Mesothelial cell of epicardium (in vitro differentiated cells): Measurements from ENCODE around the gene FGF12. TPM values are rescaled to one million over a fixed set of nuclear protein-coding genes. Genes with fewer than 3 reads are reported as not detected.

Experiments used
- DNase-seq, 2 experiments: peaks; one replicate each; pipeline ENCODE4 v3.0.0; 2021; ENCODE audit warnings: low spot score in 2 of 2; ENCODE audit not compliant: unreplicated experiment in 2 of 2
- H3K27ac Mint-ChIP-seq: 2 replicates; pipeline ENCODE4 v1.8.0; 2021; ENCODE audit warnings: mixed read lengths
- H3K27me3 Mint-ChIP-seq: 2 replicates; pipeline ENCODE4 v1.8.0; 2021; ENCODE audit warnings: low read depth, mixed read lengths
- H3K36me3 Mint-ChIP-seq: 2 replicates; pipeline ENCODE4 v1.8.0; 2021; ENCODE audit warnings: mixed read lengths
- H3K4me1 Mint-ChIP-seq: 2 replicates; pipeline ENCODE4 v1.8.0; 2021; ENCODE audit warnings: mixed read lengths
- H3K4me3 Mint-ChIP-seq: 2 replicates; pipeline ENCODE4 v1.8.0; 2021; ENCODE audit warnings: mild to moderate bottlenecking, moderate library complexity, mixed read lengths
- H3K9me3 Mint-ChIP-seq: 2 replicates; pipeline ENCODE4 v1.8.0; 2021; ENCODE audit warnings: mixed read lengths
- CTCF ChIP-seq: fragments of 200-600 bp; sonication (generic); IDR thresholded peaks from one replicate; pipeline ENCODE4 v1.5.0; 2021; ENCODE audit warnings: antibody characterized with exemption; ENCODE audit not compliant: unreplicated experiment
- total RNA-seq: library from RNA; stranded (reverse); gene quantifications from 3 replicates; pipeline ENCODE4 v1.2.1, GENCODE V29; 2021

FGF12 gene
- total RNA-seq, 1 donor from 2014 or later, result 1.0 TPM

- DNase-seq, result no peak
- H3K27me3 Mint-ChIP-seq, result no peaks in the 10 kb centered on the region
- no peak overlapping the region for H3K4me3 Mint-ChIP-seq
- no peak overlapping the region for H3K27ac Mint-ChIP-seq
- no peaks in the 10 kb centered on the region for H3K36me3 Mint-ChIP-seq
- no peak for TF ChIP-seq CTCF
- peaks cover 7% of the 10 kb centered on the region for H3K4me1 Mint-ChIP-seq
- H3K9me3 Mint-ChIP-seq, result no peaks in the 10 kb centered on the region
These were observed 163.9 kb downstream of the FGF12 start for GRCh38 chr3:192563417-192563816.

GRCh38 chr3:192553707-192554106 lies 173.6 kb downstream of the FGF12 start:
- DNase-seq, result no peak
- Mint-ChIP-seq H3K4me1 (no peaks in the 10 kb centered on the region), H3K4me3 (no peak overlapping the region), H3K36me3 (no peaks in the 10 kb centered on the region), H3K27me3 (peaks cover 11% of the 10 kb centered on the region), H3K9me3 (peaks cover 30% of the 10 kb centered on the region), H3K27ac (no peak overlapping the region)
- TF ChIP-seq CTCF, result no peak

GRCh38 chr3:192550356-192550755 lies 177.0 kb downstream of the FGF12 start:
- Mint-ChIP-seq H3K27me3 (peaks cover 14% of the 10 kb centered on the region), H3K27ac (no peak overlapping the region), H3K9me3 (peaks cover 22% of the 10 kb centered on the region), H3K4me1 (no peaks in the 10 kb centered on the region), H3K36me3 (no peaks in the 10 kb centered on the region), H3K4me3 (no peak overlapping the region)
- no peak for DNase-seq
- TF ChIP-seq CTCF, result no peak

GRCh38 chr3:192545333-192545732 lies 182.0 kb downstream of the FGF12 start:
- no peaks in the 10 kb centered on the region for H3K36me3 Mint-ChIP-seq
- H3K4me1 Mint-ChIP-seq, result no peaks in the 10 kb centered on the region
- peaks cover 9% of the 10 kb centered on the region for H3K27me3 Mint-ChIP-seq
- peaks cover 20% of the 10 kb centered on the region for H3K9me3 Mint-ChIP-seq
- no peak overlapping the region for H3K4me3 Mint-ChIP-seq
- H3K27ac Mint-ChIP-seq, result no peak overlapping the region
- no peak for DNase-seq
- no peak for TF ChIP-seq CTCF

GRCh38 chr3:192543163-192543562 lies 184.2 kb downstream of the FGF12 start:
- Mint-ChIP-seq H3K36me3 (no peaks in the 10 kb centered on the region), H3K4me1 (no peaks in the 10 kb centered on the region), H3K27me3 (peaks cover 10% of the 10 kb centered on the region), H3K4me3 (no peak overlapping the region), H3K27ac (no peak overlapping the region), H3K9me3 (peaks cover 23% of the 10 kb centered on the region)
- no peak for TF ChIP-seq CTCF
- DNase-seq, result no peak

GRCh38 chr3:192516820-192517219 lies 210.5 kb downstream of the FGF12 start:
- H3K4me1 Mint-ChIP-seq, result peaks cover 14% of the 10 kb centered on the region
- peaks cover 73% of the 10 kb centered on the region for H3K27me3 Mint-ChIP-seq
- no peak for DNase-seq
- TF ChIP-seq CTCF, result no peak
- no peaks in the 10 kb centered on the region for H3K36me3 Mint-ChIP-seq
- no peak overlapping the region for H3K27ac Mint-ChIP-seq
- no peaks in the 10 kb centered on the region for H3K9me3 Mint-ChIP-seq
- H3K4me3 Mint-ChIP-seq, result no peak overlapping the region
